Effector memory CD4-positive, alpha-beta T cell (primary cell): Measurements from ENCODE around the gene DAPP1.
"Not testable (repeated sequence)": the region's sequence is repeated elsewhere in the genome, so short reads cannot be mapped to it uniquely, and the experiment has no call there.

Experiments used
- DNase-seq, 3 donors: peaks; one replicate each; pipeline ENCODE4 v3.0.0-alpha.2; 2020
- H3K27ac ChIP-seq: 2 replicates; pipeline ENCODE4 v1.7.0; 2013; ENCODE audit warnings: mild to moderate bottlenecking, low read length, moderate library complexity; ENCODE audit not compliant: insufficient read depth, poor library complexity, severe bottlenecking
- H3K27me3 ChIP-seq: replicated peaks from 2 replicates; pipeline ENCODE4 v1.7.0; 2013; ENCODE audit warnings: mild to moderate bottlenecking, low read length; ENCODE audit not compliant: insufficient read depth, control insufficient read depth, poor library complexity, severe bottlenecking
- H3K36me3 ChIP-seq: 2 replicates; pipeline ENCODE4 v1.7.0; 2013; ENCODE audit warnings: mild to moderate bottlenecking, low read length, moderate library complexity; ENCODE audit not compliant: control insufficient read depth, insufficient read depth
- H3K4me1 ChIP-seq: 2 replicates; pipeline ENCODE4 v1.7.0; 2013; ENCODE audit warnings: low read length, mild to moderate bottlenecking; ENCODE audit not compliant: control insufficient read depth, insufficient read depth, poor library complexity, severe bottlenecking
- H3K4me3 ChIP-seq: 2 replicates; pipeline ENCODE4 v1.7.0; 2013; ENCODE audit warnings: low read length, low read depth, mild to moderate bottlenecking; ENCODE audit not compliant: insufficient read depth, poor library complexity, severe bottlenecking
- H3K9me3 ChIP-seq: 2 replicates; pipeline ENCODE4 v1.7.0; 2013; ENCODE audit warnings: mild to moderate bottlenecking, low read length, moderate library complexity; ENCODE audit not compliant: control insufficient read depth

DAPP1 gene

GRCh38 chr4:99822734-99823133 lies 6.1 kb downstream of the DAPP1 start:
- no peak overlapping the region for H3K27ac ChIP-seq

GRCh38 chr4:99824070-99824599 lies 7.5 kb downstream of the DAPP1 start:
- Histone ChIP-seq H3K27me3 (no peaks in the 10 kb centered on the region), H3K27ac (no peak overlapping the region), H3K36me3 (no peaks in the 10 kb centered on the region), H3K4me1 (no peaks in the 10 kb centered on the region), H3K9me3 (no peaks in the 10 kb centered on the region), H3K4me3 (no peak overlapping the region)
- DNase-seq: no peak

More at GRCh38 chr4:99822734-99823133, 6.1 kb downstream of the DAPP1 start:
- Histone ChIP-seq H3K4me3 (no peak overlapping the region), H3K4me1 (peaks cover 4% of the 10 kb centered on the region), H3K36me3 (no peaks in the 10 kb centered on the region), H3K9me3 (no peaks in the 10 kb centered on the region), H3K27me3 (no peaks in the 10 kb centered on the region)
- no peak for DNase-seq

- no peak overlapping the region for H3K4me3 ChIP-seq
- no peaks in the 10 kb centered on the region for H3K36me3 ChIP-seq
- no peaks in the 10 kb centered on the region for H3K9me3 ChIP-seq
- no peaks in the 10 kb centered on the region for H3K27me3 ChIP-seq
- DNase-seq: no peak
- H3K27ac ChIP-seq: no peak overlapping the region
- H3K4me1 ChIP-seq: no peaks in the 10 kb centered on the region
Measured at GRCh38 chr4:99825272-99825671, 8.6 kb downstream of the DAPP1 start.

GRCh38 chr4:99826016-99826415 lies 9.4 kb downstream of the DAPP1 start:
- Histone ChIP-seq H3K9me3 (no peaks in the 10 kb centered on the region), H3K4me3 (no peak overlapping the region), H3K27ac (no peak overlapping the region), H3K36me3 (no peaks in the 10 kb centered on the region), H3K4me1 (no peaks in the 10 kb centered on the region), H3K27me3 (no peaks in the 10 kb centered on the region)
- no peak for DNase-seq

- Histone ChIP-seq H3K36me3 (peaks cover 6% of the 10 kb centered on the region), H3K27ac (no peak overlapping the region), H3K4me1 (no peaks in the 10 kb centered on the region), H3K9me3 (no peaks in the 10 kb centered on the region), H3K4me3 (no peak overlapping the region), H3K27me3 (no peaks in the 10 kb centered on the region)
- no peak for DNase-seq
Measured at GRCh38 chr4:99827454-99827853, 10.8 kb downstream of the DAPP1 start.

GRCh38 chr4:99827857-99828256 lies 11.2 kb downstream of the DAPP1 start:
- no peaks in the 10 kb centered on the region for H3K9me3 ChIP-seq
- H3K4me3 ChIP-seq: no peak overlapping the region
- H3K36me3 ChIP-seq: peaks cover 6% of the 10 kb centered on the region
- no peak for DNase-seq
- H3K4me1 ChIP-seq: no peaks in the 10 kb centered on the region
- H3K27me3 ChIP-seq: no peaks in the 10 kb centered on the region
- no peak overlapping the region for H3K27ac ChIP-seq

- no peaks in the 10 kb centered on the region for H3K4me1 ChIP-seq
- no peak overlapping the region for H3K4me3 ChIP-seq
- H3K27me3 ChIP-seq: no peaks in the 10 kb centered on the region
- no peak for DNase-seq
- peaks cover 6% of the 10 kb centered on the region for H3K36me3 ChIP-seq
- no peaks in the 10 kb centered on the region for H3K9me3 ChIP-seq
- no peak overlapping the region for H3K27ac ChIP-seq
Measured at GRCh38 chr4:99828477-99828876, 11.8 kb downstream of the DAPP1 start.

GRCh38 chr4:99830051-99830450 lies 13.4 kb downstream of the DAPP1 start:
- not testable (repeated sequence) for H3K9me3 ChIP-seq, H3K27me3 ChIP-seq, H3K4me1 ChIP-seq, H3K4me3 ChIP-seq, H3K27ac ChIP-seq, DNase-seq, H3K36me3 ChIP-seq

GRCh38 chr4:99832321-99832720 lies 15.7 kb downstream of the DAPP1 start:
- no peak for DNase-seq
- H3K9me3 ChIP-seq: no peaks in the 10 kb centered on the region
- H3K27ac ChIP-seq: no peak overlapping the region
- no peaks in the 10 kb centered on the region for H3K27me3 ChIP-seq
- H3K36me3 ChIP-seq: peaks cover 24% of the 10 kb centered on the region
- H3K4me3 ChIP-seq: no peak overlapping the region
- H3K4me1 ChIP-seq: no peaks in the 10 kb centered on the region

GRCh38 chr4:99832758-99833157 lies 16.1 kb downstream of the DAPP1 start:
- Histone ChIP-seq H3K9me3 (no peaks in the 10 kb centered on the region), H3K27me3 (no peaks in the 10 kb centered on the region), H3K4me1 (no peaks in the 10 kb centered on the region), H3K36me3 (peaks cover 28% of the 10 kb centered on the region), H3K27ac (no peak overlapping the region), H3K4me3 (no peak overlapping the region)
- DNase-seq: no peak
